GM12878 (cell line): ENCODE results near the gene KMT2E. TPM values are rescaled to one million over a fixed set of nuclear protein-coding genes. Genes with fewer than 3 reads are reported as not detected.

ENCODE experiments used
- ATAC-seq: fragments of 200-7000 bp; cut with Tn5 transposase; 3 replicates; pipeline ENCODE4 v1.9.1; 2020; ENCODE audit warnings: mild to moderate bottlenecking, moderate library complexity
- BruUV-seq: library from RNA; stranded (reverse); fragments of 400-500 nt; replicated peaks from 2 replicates; lab custom pipeline; 2021; lab: Mats Ljungman, UMichigan
- CTCF ChIA-PET: fragments of 300-600 bp; sonication (Branson Sonifier 250); formaldehyde crosslinking; extraction: SDS; loops from one replicate; lab custom pipeline; 2021; ENCODE audit warnings: inconsistent platforms; lab: Yijun Ruan, JAX
- POLR2A ChIA-PET: fragments of 350-600 bp; formaldehyde crosslinking; extraction: SDS; loops from one replicate; lab custom pipeline; 2021; ENCODE audit warnings: inconsistent platforms; lab: Charles Lee
- RAD21 ChIA-PET: fragments of 300-600 bp; sonication (Branson Sonifier 250); formaldehyde crosslinking; loops from one replicate; lab custom pipeline; 2023; ENCODE audit warnings: antibody characterized with exemption; ENCODE audit not compliant: unreplicated experiment; lab: Charles Lee
- SMC1A ChIA-PET: fragments of 300-600 bp; sonication (Branson Sonifier 250); formaldehyde crosslinking; loops from one replicate; lab custom pipeline; 2023; ENCODE audit not compliant: unreplicated experiment, uncharacterized antibody; lab: Charles Lee
- DNase-seq: peaks from one replicate; pipeline ENCODE4 v3.0.0-alpha.2; 2011; ENCODE audit warnings: low read depth, low spot score
- FAIRE-seq: peaks from 3 replicates; lab custom pipeline; 2011; peaks lifted over from hg19 to GRCh38; lab: Jason Lieb, UNC
- H2AFZ ChIP-seq: 2 replicates; pipeline ENCODE4 v1.6.0; 2011; ENCODE audit warnings: low read depth, low read length, control low read depth; ENCODE audit not compliant: control insufficient read depth
- H3K27ac ChIP-seq: 2 replicates; pipeline ENCODE4 v1.5.1; 2011; ENCODE audit warnings: control low read depth; ENCODE audit not compliant: control insufficient read depth, insufficient read depth
- H3K27me3 ChIP-seq, 2 experiments: replicated peaks in 1 of 2; 2 replicates each; pipeline versions ENCODE4 v1.6.0 to v1.6.1; 2011; ENCODE audit warnings: low read length in 1 of 2; ENCODE audit not compliant: control insufficient read depth in 2 of 2, insufficient read depth in 2 of 2
- H3K36me3 ChIP-seq, 2 experiments: 2 replicates each; pipeline ENCODE4 v1.5.1; 2011; ENCODE audit warnings: low read length in 1 of 2; ENCODE audit not compliant: control insufficient read depth in 2 of 2, insufficient read depth in 2 of 2
- H3K4me1 ChIP-seq: 2 replicates; pipeline ENCODE4 v1.6.1; 2011; ENCODE audit warnings: mild to moderate bottlenecking, low read length, moderate library complexity, mixed read lengths; ENCODE audit not compliant: control insufficient read depth, insufficient read depth
- H3K4me2 ChIP-seq: 2 replicates; pipeline ENCODE4 v1.6.0; 2011; ENCODE audit warnings: control low read depth; ENCODE audit not compliant: control insufficient read depth, insufficient read depth
- H3K4me3 ChIP-seq: fragments of 200-600 bp; sonication (generic); 2 replicates; pipeline ENCODE4 v1.5.1; 2016
- H3K79me2 ChIP-seq: 2 replicates; pipeline ENCODE4 v1.6.0; 2011; ENCODE audit warnings: low read length; ENCODE audit not compliant: control insufficient read depth, insufficient read depth
- H3K9ac ChIP-seq: 2 replicates; pipeline ENCODE4 v1.8.0; 2011; ENCODE audit warnings: low read length, control low read depth, mixed read lengths; ENCODE audit not compliant: control insufficient read depth, insufficient read depth
- H3K9me3 ChIP-seq: replicated peaks from 3 replicates; pipeline ENCODE4 v1.5.1; 2011; ENCODE audit warnings: mild to moderate bottlenecking, low read length; ENCODE audit not compliant: control insufficient read depth, insufficient read depth
- H4K20me1 ChIP-seq: 2 replicates; pipeline ENCODE4 v1.6.0; 2011; ENCODE audit not compliant: control insufficient read depth, insufficient read depth
- BHLHE40 ChIP-seq, 2 experiments: fragments of 450-650 bp in 1 of 2; IDR thresholded peaks; 2 replicates each; pipeline ENCODE4 v1.6.1; 2011 to 2017; ENCODE audit warnings: low read depth in 2 of 2, borderline replicate concordance in 1 of 2, improper control_type of control experiment in 1 of 2, low read length in 1 of 2, mild to moderate bottlenecking in 1 of 2
- BRCA1 ChIP-seq: IDR thresholded peaks from 2 replicates; pipeline ENCODE4 v1.6.1; 2011; ENCODE audit warnings: low read depth, low read length, improper control_type of control experiment
- CBX3 ChIP-seq: fragments of 200-600 bp; sonication (generic); IDR thresholded peaks from 2 replicates; pipeline ENCODE4 v1.6.1; 2016; ENCODE audit warnings: low read depth, borderline replicate concordance
- CBX5 ChIP-seq: sonication (generic); IDR thresholded peaks from 2 replicates; pipeline ENCODE4 v1.6.1; 2016; ENCODE audit warnings: low read depth, moderate library complexity, mild to moderate bottlenecking, inconsistent platforms
- DPF2 ChIP-seq: fragments of 450-650 bp; IDR thresholded peaks from 2 replicates; pipeline ENCODE4 v1.6.1; 2017; ENCODE audit warnings: mild to moderate bottlenecking
- NFYB ChIP-seq: IDR thresholded peaks from 2 replicates; pipeline ENCODE4 v1.6.1; 2011; ENCODE audit warnings: low read depth, mild to moderate bottlenecking, low read length, improper control_type of control experiment, moderate library complexity; ENCODE audit not compliant: insufficient read depth
- PAX8 ChIP-seq: fragments of 450-650 bp; IDR thresholded peaks from 2 replicates; pipeline ENCODE4 v1.6.1; 2017; ENCODE audit warnings: mild to moderate bottlenecking, moderate library complexity
- POLR2AphosphoS2 ChIP-seq: IDR thresholded peaks from 2 replicates; pipeline ENCODE4 v1.6.1; 2011; ENCODE audit warnings: low read depth, mild to moderate bottlenecking, low read length, improper control_type of control experiment, moderate library complexity
- SP1 ChIP-seq: IDR thresholded peaks from one replicate; pipeline ENCODE4 v1.6.1; 2011; ENCODE audit warnings: low read depth, low read length
- WGBS: methylation state at CpG from one replicate; pipeline ENCODE4 v1.1.6; 2016; ENCODE audit warnings: low lambda C conversion rate; ENCODE audit not compliant: insufficient replicate concordance, insufficient coverage; ENCODE audit errors: missing lambda C conversion rate; 5-methylcytosine and 5-hydroxymethylcytosine counted together
- in situ Hi-C: fragments of 300-500 bp; cut with MboI; formaldehyde crosslinking; loops from 9 replicates; pipeline ENCODE4 v1.14.3; 2018; ENCODE audit warnings: mixed read lengths
- intact Hi-C: fragments of 100-400 bp; cut with micrococcal nuclease; formaldehyde crosslinking; loops from one replicate; pipeline ENCODE4 v1.14.2; 2022; ENCODE audit not compliant: unreplicated experiment
- polyA plus RNA-seq, 11 experiments: library from polyadenylated mRNA; depleted of rRNA in 4 of 11; unstranded in 6 of 11; stranded (reverse) in 5 of 11; fragments of >200 nt; fragmentation: Nextera tagmentation in 4 of 11; fragmentation: Illumina TruSeq in 1 of 11; extraction: Ambion mirVana in 4 of 11; extraction: Trizol in 1 of 11; gene quantifications; 1 replicate in 1 of 11; 2 replicates in 10 of 11; pipeline versions ENCODE4 v1.2.1 to v1.2.3, GENCODE V29; 2011 to 2016; ENCODE audit warnings: inconsistent platforms in 2 of 11, missing spikeins in 2 of 11, low read depth in 1 of 11
- total RNA-seq, 4 experiments: library from RNA; depleted of rRNA in 3 of 4; stranded (reverse); fragments of >200 nt in 3 of 4; fragmentation: Illumina TruSeq in 1 of 4; extraction: Trizol in 1 of 4; gene quantifications; 2 replicates each; pipeline versions ENCODE4 v1.2.1 to v1.2.3, GENCODE V29; 2013 to 2021
- TF ChIP-seq, protein P1 (sequence below): fragments of 450-650 bp; conservative IDR thresholded peaks from 2 replicates; pipeline ENCODE4 v1.6.1; 2017; ENCODE audit warnings: mild to moderate bottlenecking, moderate library complexity
- TF ChIP-seq, protein P2 (sequence below): IDR thresholded peaks from 2 replicates; pipeline ENCODE4 v1.6.1; 2012; ENCODE audit warnings: low read depth, low read length, improper control_type of control experiment
- TF ChIP-seq, protein P3 (sequence below): fragments of 450-650 bp; IDR thresholded peaks from 2 replicates; pipeline ENCODE4 v1.6.1; 2017; ENCODE audit warnings: mild to moderate bottlenecking, low read depth, inconsistent platforms; ENCODE audit not compliant: poor library complexity, severe bottlenecking
- TF ChIP-seq, protein P4 (sequence below), 3 experiments: IDR thresholded peaks in 2 of 3; conservative IDR thresholded peaks in 1 of 3; 2 replicates each; pipeline ENCODE4 v1.5.1; 2011; ENCODE audit warnings: low read depth in 3 of 3, low read length in 3 of 3, mild to moderate bottlenecking in 3 of 3, control low read depth in 2 of 3, moderate library complexity in 2 of 3, inconsistent platforms in 1 of 3, mixed read lengths in 1 of 3; ENCODE audit not compliant: control insufficient read depth in 2 of 3, insufficient read depth in 1 of 3; ENCODE audit errors: extremely low read depth in 1 of 3

KMT2E gene
- total and polyA plus RNA-seq, 10 of the 15 experiments (the other 5 are each of a cell fraction or from before 2014, with no cell fraction given), result 13.2 to 68.1 (median 34.1) TPM

DNA sequence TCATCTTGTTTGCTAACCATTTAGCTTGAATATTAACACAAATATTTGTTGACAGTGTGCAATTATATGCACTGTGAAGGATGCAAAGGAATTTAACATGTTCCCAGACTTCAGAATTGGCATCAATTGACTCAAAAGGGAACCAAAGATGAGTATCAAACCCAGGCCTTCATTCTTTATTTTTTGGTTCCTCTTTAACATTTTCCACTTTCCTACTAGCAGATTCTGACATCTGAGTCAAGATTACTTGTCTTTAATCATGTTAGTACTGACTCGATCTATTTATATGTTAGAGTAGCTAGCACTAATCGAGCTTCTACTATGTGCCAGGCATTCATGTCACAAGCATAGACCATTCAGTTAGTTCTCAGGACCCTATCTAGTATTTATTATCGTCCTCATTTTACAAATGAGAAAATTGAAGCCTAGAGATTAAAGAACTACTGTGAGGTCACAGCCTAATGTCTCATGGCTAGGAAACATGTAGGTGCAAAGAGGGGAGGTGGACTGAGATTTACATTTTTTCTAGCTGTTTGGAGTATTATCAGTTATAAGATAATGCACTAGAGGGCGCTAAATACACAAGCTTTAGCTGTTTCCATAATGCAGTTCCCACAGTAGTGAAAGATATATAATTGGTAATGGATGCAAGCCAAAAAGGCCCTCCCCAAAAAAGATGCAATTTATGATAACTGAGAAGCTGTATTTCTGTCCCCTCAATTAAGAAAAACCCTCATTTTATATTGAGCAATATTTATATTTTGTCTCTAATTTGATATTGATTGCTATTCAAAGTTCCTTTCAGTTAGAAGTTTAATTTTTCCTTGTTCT, 32.9 kb upstream of the KMT2E start:
- SMC1A ChIA-PET, result interaction anchor here (0.8 to 15.6 kb wide), 64 partner anchors 9 to 608 kb away, joined by 3 to 270 read pairs (median 6); partner anchors contain the start of gene KMT2E
- ATAC-seq (peak; percentile 23), DNase-seq (no peak), FAIRE-seq (peak; percentile 57)
- no peaks in the 10 kb centered on the region for H3K27me3 ChIP-seq
- H3K36me3 ChIP-seq, result peaks cover 0 to 6% of the 10 kb centered on the region in 2 experiments; a peak in 1 of 4 replicates
- H3K4me3 ChIP-seq, result no peak overlapping the region
- POLR2A ChIA-PET, result interaction anchor here (0.9 to 8.3 kb wide), 10 partner anchors 11 to 56 kb away, joined by 3 to 83 read pairs (median 4); partner anchors contain the start of gene KMT2E
- 10% methylated on average over 4 of the region's 4 CpGs for WGBS
- H3K4me1 ChIP-seq, result peaks cover 14% of the 10 kb centered on the region; the same call in 1 of the 2 replicates
- no peak overlapping the region for H2AFZ ChIP-seq
- no peaks in the 10 kb centered on the region for H4K20me1 ChIP-seq
- H3K9ac ChIP-seq, result no peak overlapping the region
- no peaks in the 10 kb centered on the region for H3K9me3 ChIP-seq
- no peak overlapping the region for H3K27ac ChIP-seq
- intact Hi-C loops, result loop anchor here (1.0 to 10.0 kb wide), 5 partner anchors 36 to 444 kb away; no protein-coding TSS in a partner anchor
- no TSS peak for BruUV-seq
- RAD21 ChIA-PET, result interaction anchor here (0.5 to 7.7 kb wide), 72 partner anchors 9 to 612 kb away, joined by 3 to 147 read pairs (median 4); partner anchors contain the start of gene KMT2E
- peak overlapping the region; percentile 26 for H3K4me2 ChIP-seq
- in situ Hi-C loops, result no loop called here
- peaks cover 47% of the 10 kb centered on the region for H3K79me2 ChIP-seq
- CTCF ChIA-PET, result interaction anchor here (0.7 to 8.8 kb wide), 88 partner anchors 8 to 613 kb away, joined by 3 to 200 read pairs (median 5); partner anchors contain the start of genes KMT2E and RINT1
- TF ChIP-seq, protein P1, sequence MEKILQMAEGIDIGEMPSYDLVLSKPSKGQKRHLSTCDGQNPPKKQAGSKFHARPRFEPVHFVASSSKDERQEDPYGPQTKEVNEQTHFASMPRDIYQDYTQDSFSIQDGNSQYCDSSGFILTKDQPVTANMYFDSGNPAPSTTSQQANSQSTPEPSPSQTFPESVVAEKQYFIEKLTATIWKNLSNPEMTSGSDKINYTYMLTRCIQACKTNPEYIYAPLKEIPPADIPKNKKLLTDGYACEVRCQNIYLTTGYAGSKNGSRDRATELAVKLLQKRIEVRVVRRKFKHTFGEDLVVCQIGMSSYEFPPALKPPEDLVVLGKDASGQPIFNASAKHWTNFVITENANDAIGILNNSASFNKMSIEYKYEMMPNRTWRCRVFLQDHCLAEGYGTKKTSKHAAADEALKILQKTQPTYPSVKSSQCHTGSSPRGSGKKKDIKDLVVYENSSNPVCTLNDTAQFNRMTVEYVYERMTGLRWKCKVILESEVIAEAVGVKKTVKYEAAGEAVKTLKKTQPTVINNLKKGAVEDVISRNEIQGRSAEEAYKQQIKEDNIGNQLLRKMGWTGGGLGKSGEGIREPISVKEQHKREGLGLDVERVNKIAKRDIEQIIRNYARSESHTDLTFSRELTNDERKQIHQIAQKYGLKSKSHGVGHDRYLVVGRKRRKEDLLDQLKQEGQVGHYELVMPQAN, result no peak
- no peak for TF ChIP-seq DPF2
- no peak for TF ChIP-seq SP1
- no peak for TF ChIP-seq POLR2AphosphoS2
- TF ChIP-seq, protein P2, sequence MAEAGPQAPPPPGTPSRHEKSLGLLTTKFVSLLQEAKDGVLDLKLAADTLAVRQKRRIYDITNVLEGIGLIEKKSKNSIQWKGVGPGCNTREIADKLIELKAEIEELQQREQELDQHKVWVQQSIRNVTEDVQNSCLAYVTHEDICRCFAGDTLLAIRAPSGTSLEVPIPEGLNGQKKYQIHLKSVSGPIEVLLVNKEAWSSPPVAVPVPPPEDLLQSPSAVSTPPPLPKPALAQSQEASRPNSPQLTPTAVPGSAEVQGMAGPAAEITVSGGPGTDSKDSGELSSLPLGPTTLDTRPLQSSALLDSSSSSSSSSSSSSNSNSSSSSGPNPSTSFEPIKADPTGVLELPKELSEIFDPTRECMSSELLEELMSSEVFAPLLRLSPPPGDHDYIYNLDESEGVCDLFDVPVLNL, result no peak
- no peak for TF ChIP-seq CBX3
- TF ChIP-seq PAX8, result no peak
- TF ChIP-seq, protein P3, sequence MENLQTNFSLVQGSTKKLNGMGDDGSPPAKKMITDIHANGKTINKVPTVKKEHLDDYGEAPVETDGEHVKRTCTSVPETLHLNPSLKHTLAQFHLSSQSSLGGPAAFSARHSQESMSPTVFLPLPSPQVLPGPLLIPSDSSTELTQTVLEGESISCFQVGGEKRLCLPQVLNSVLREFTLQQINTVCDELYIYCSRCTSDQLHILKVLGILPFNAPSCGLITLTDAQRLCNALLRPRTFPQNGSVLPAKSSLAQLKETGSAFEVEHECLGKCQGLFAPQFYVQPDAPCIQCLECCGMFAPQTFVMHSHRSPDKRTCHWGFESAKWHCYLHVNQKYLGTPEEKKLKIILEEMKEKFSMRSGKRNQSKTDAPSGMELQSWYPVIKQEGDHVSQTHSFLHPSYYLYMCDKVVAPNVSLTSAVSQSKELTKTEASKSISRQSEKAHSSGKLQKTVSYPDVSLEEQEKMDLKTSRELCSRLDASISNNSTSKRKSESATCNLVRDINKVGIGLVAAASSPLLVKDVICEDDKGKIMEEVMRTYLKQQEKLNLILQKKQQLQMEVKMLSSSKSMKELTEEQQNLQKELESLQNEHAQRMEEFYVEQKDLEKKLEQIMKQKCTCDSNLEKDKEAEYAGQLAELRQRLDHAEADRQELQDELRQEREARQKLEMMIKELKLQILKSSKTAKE, result peak; percentile 65
- no peak for TF ChIP-seq NFYB
- no peak for TF ChIP-seq CBX5
- no peak for TF ChIP-seq BHLHE40 (IDR thresholded peaks at IDR 0.05; ENCODE audit: borderline replicate concordance in 1 of 2, low read depth in 2 of 2, low read length in 1 of 2)
- TF ChIP-seq, protein P4, sequence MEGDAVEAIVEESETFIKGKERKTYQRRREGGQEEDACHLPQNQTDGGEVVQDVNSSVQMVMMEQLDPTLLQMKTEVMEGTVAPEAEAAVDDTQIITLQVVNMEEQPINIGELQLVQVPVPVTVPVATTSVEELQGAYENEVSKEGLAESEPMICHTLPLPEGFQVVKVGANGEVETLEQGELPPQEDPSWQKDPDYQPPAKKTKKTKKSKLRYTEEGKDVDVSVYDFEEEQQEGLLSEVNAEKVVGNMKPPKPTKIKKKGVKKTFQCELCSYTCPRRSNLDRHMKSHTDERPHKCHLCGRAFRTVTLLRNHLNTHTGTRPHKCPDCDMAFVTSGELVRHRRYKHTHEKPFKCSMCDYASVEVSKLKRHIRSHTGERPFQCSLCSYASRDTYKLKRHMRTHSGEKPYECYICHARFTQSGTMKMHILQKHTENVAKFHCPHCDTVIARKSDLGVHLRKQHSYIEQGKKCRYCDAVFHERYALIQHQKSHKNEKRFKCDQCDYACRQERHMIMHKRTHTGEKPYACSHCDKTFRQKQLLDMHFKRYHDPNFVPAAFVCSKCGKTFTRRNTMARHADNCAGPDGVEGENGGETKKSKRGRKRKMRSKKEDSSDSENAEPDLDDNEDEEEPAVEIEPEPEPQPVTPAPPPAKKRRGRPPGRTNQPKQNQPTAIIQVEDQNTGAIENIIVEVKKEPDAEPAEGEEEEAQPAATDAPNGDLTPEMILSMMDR (IDR thresholded peaks at IDR 0.05 in 2 of 3, conservative IDR thresholded peaks at IDR 0.05 in 1 of 3; ENCODE audit: control insufficient read depth in 2 of 3, extremely low read depth in 1 of 3, insufficient read depth in 1 of 3, low read depth in 3 of 3, low read length in 3 of 3), result peak; percentile 40 to 72 (median 57); a peak in 5 of 6 replicates
- no peak for TF ChIP-seq BRCA1
